Measurements from ENCODE around the gene POLR2A. TPM values are rescaled to one million over a fixed set of nuclear protein-coding genes. Genes with fewer than 3 reads are reported as not detected.

Gene POLR2A
- total RNA-seq, 1 donor from 2014 or later, result 208 TPM

Other genes starting within 250 kb of the POLR2A start
- 46.8 and 46.9 TPM in 2 replicates for gene DVL2, start 249.8 kb upstream of the POLR2A start, total RNA-seq
- gene PHF23, start 244.9 kb upstream of the POLR2A start, total RNA-seq, result 61.5 and 67.3 TPM in 2 replicates
- gene GABARAP, start 241.9 kb upstream of the POLR2A start, total RNA-seq, result 287 and 288 TPM in 2 replicates
- 167 and 170 TPM in 2 replicates for gene CTDNEP1, start 232.6 kb upstream of the POLR2A start, total RNA-seq
- 45.0 and 50.6 TPM in 2 replicates for gene ELP5, start 232.2 kb upstream of the POLR2A start, total RNA-seq
- 0.12 and 0.49 TPM in 2 replicates for gene CLDN7, start 221.9 kb upstream of the POLR2A start, total RNA-seq
- gene SLC2A4, start 202.6 kb upstream of the POLR2A start, total RNA-seq, result 0.12 TPM in 1 of 2 replicates, not detected in the other
- 0.39 and 0.63 TPM in 2 replicates for gene YBX2, start 189.7 kb upstream of the POLR2A start, total RNA-seq
- gene EIF5A, start 176.7 kb upstream of the POLR2A start, total RNA-seq, result 697 and 698 TPM in 2 replicates
- gene GPS2, start 169.0 kb upstream of the POLR2A start, total RNA-seq, result 88.7 and 90.6 TPM in 2 replicates
- 37.2 and 37.7 TPM in 2 replicates for gene NEURL4, start 155.0 kb upstream of the POLR2A start, total RNA-seq
- gene ACAP1, start 147.8 kb upstream of the POLR2A start, total RNA-seq, result 693 and 701 TPM in 2 replicates
- gene KCTD11, start 132.2 kb upstream of the POLR2A start, total RNA-seq, result 10.2 and 10.3 TPM in 2 replicates
- 0.17 TPM in 1 of 2 replicates, not detected in the other for gene TMEM95, start 129.2 kb upstream of the POLR2A start, total RNA-seq
- gene TNK1, start 103.3 kb upstream of the POLR2A start, total RNA-seq, result 1.1 and 1.4 TPM in 2 replicates
- 127 and 139 TPM in 2 replicates for gene PLSCR3, start 89.8 kb upstream of the POLR2A start, total RNA-seq
- 51.6 and 53.9 TPM in 2 replicates for gene TMEM256, start 80.3 kb upstream of the POLR2A start, total RNA-seq
- 1.5 and 2.1 TPM in 2 replicates for gene NLGN2, start 76.5 kb upstream of the POLR2A start, total RNA-seq
- gene SPEM1, start 64.0 kb upstream of the POLR2A start, total RNA-seq, result 0.22 TPM in 1 of 2 replicates, not detected in the other
- gene SPEM2, start 58.8 kb upstream of the POLR2A start, total RNA-seq, result not detected in 2 replicates
- not detected in 2 replicates for gene SPEM3, start 55.5 kb upstream of the POLR2A start, total RNA-seq
- 16.0 and 16.3 TPM in 2 replicates for gene TMEM102, start 48.9 kb upstream of the POLR2A start, total RNA-seq
- gene FGF11, start 44.9 kb upstream of the POLR2A start, total RNA-seq, result 15.0 and 15.4 TPM in 2 replicates
- gene CHRNB1, start 39.3 kb upstream of the POLR2A start, total RNA-seq, result 12.5 and 15.4 TPM in 2 replicates
- gene ZBTB4, start 4.7 kb upstream of the POLR2A start, total RNA-seq, result 25.2 and 26.5 TPM in 2 replicates
- gene SLC35G6, start 2.9 kb upstream of the POLR2A start, total RNA-seq, result not detected in 2 replicates
- 79.9 and 96.4 TPM in 2 replicates for gene TNFSF12, start 64.7 kb downstream of the POLR2A start, total RNA-seq
- gene TNFSF13, start 74.4 kb downstream of the POLR2A start, total RNA-seq, result 6.0 and 6.3 TPM in 2 replicates
- gene SENP3, start 77.6 kb downstream of the POLR2A start, total RNA-seq, result 55.0 and 58.3 TPM in 2 replicates
- 8.0 TPM in 2 replicates for gene CD68, start 95.3 kb downstream of the POLR2A start, total RNA-seq
- 85.1 and 88.0 TPM in 2 replicates for gene MPDU1, start 99.5 kb downstream of the POLR2A start, total RNA-seq
- gene SOX15, start 105.7 kb downstream of the POLR2A start, total RNA-seq, result 0.20 and 0.27 TPM in 2 replicates
- gene FXR2, start 130.5 kb downstream of the POLR2A start, total RNA-seq, result 32.6 and 40.1 TPM in 2 replicates
- 27.4 and 29.0 TPM in 2 replicates for gene SAT2, start 143.5 kb downstream of the POLR2A start, total RNA-seq
- not detected in 2 replicates for gene SHBG, start 145.8 kb downstream of the POLR2A start, total RNA-seq
- gene ATP1B2, start 166.6 kb downstream of the POLR2A start, total RNA-seq, result 0.22 and 0.37 TPM in 2 replicates
- gene TP53, start 203.1 kb downstream of the POLR2A start, total RNA-seq, result 207 and 218 TPM in 2 replicates
- gene WRAP53, start 204.1 kb downstream of the POLR2A start, total RNA-seq, result 19.7 and 23.9 TPM in 2 replicates
- gene EFNB3, start 220.8 kb downstream of the POLR2A start, total RNA-seq, result 0.05 TPM in 1 of 2 replicates, not detected in the other
- not detected in 2 replicates for gene DNAH2, start 233.4 kb downstream of the POLR2A start, total RNA-seq

Measured in T-helper 1 cell treated with Interleukin-12 subunit alpha and Interleukin-12 subunit beta and Interleukin-4 antibody, amounts not matched to agents 30 ng/mL and 1 ng/mL, for 36 hours (primary cell).